Activated CD4-positive, alpha-beta T cell treated with anti-CD3 and anti-CD28 coated beads, Interleukin-2, amount 10 ng/mL, durations not matched to agents 24 days and 14 days (primary cell): ENCODE results near the gene MKNK1. TPM values are rescaled to one million over a fixed set of nuclear protein-coding genes. Genes with fewer than 3 reads are reported as not detected.

Experiments used
- DNase-seq: peaks from one replicate; pipeline ENCODE4 v3.0.0; 2022
- H3K27ac Mint-ChIP-seq: one replicate; pipeline ENCODE4 v1.8.0; 2022; ENCODE audit warnings: mild to moderate bottlenecking, mixed read lengths
- H3K27me3 Mint-ChIP-seq: one replicate; pipeline ENCODE4 v1.8.0; 2022; ENCODE audit warnings: mixed read lengths
- H3K36me3 Mint-ChIP-seq: one replicate; pipeline ENCODE4 v1.8.0; 2022; ENCODE audit warnings: low read depth, mild to moderate bottlenecking, mixed read lengths
- H3K4me1 Mint-ChIP-seq: one replicate; pipeline ENCODE4 v1.8.0; 2021; ENCODE audit warnings: mixed read lengths
- H3K4me3 Mint-ChIP-seq: one replicate; pipeline ENCODE4 v1.8.0; 2022; ENCODE audit warnings: mild to moderate bottlenecking, moderate library complexity, mixed read lengths
- H3K9me3 Mint-ChIP-seq: one replicate; pipeline ENCODE4 v1.8.0; 2021; ENCODE audit warnings: mixed read lengths
- intact Hi-C: fragments of 100-400 bp; cut with micrococcal nuclease; formaldehyde crosslinking; loops from one replicate; pipeline ENCODE4 v1.15.1; 2023
- total RNA-seq: library from RNA; stranded (reverse); gene quantifications from 2 replicates; pipeline ENCODE4 v1.2.3, GENCODE V29; 2022

Gene MKNK1
- total RNA-seq, 1 donor from 2014 or later = 42.5 TPM

DNA sequence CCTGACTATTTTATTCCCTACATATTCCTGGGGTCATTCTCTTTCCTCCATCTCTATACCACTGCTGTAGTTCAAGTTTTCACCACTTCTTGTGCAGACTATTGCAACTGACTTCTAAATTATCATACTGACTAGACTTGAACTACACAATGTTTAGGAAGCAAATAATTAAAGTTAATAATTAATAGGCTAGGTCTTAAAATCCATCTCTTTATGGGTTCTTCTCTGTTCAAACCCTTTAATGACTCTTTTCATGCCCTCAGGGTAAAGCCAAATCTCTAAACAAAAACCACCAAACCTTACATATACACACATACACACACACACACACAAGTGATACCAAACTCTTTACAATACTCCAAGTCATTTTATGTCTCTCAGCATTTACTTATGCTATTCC is 34.9 kb upstream of the MKNK1 start:
- H3K4me3 Mint-ChIP-seq = no peak overlapping the region
- no peaks in the 10 kb centered on the region for H3K27me3 Mint-ChIP-seq
- H3K36me3 Mint-ChIP-seq = peaks cover 54% of the 10 kb centered on the region
- H3K9me3 Mint-ChIP-seq = no peaks in the 10 kb centered on the region
- intact Hi-C loops = no loop called here
- H3K27ac Mint-ChIP-seq = no peak overlapping the region
- DNase-seq = no peak
- no peaks in the 10 kb centered on the region for H3K4me1 Mint-ChIP-seq

GRCh38 chr1:46637444-46638083 is 33.5 kb upstream of the MKNK1 start:
- Mint-ChIP-seq H3K27ac (no peak overlapping the region), H3K4me1 (no peaks in the 10 kb centered on the region), H3K27me3 (no peaks in the 10 kb centered on the region), H3K36me3 (peaks cover 55% of the 10 kb centered on the region), H3K9me3 (no peaks in the 10 kb centered on the region), H3K4me3 (no peak overlapping the region)
- DNase-seq = no peak
- intact Hi-C loops = no loop called here

DNA sequence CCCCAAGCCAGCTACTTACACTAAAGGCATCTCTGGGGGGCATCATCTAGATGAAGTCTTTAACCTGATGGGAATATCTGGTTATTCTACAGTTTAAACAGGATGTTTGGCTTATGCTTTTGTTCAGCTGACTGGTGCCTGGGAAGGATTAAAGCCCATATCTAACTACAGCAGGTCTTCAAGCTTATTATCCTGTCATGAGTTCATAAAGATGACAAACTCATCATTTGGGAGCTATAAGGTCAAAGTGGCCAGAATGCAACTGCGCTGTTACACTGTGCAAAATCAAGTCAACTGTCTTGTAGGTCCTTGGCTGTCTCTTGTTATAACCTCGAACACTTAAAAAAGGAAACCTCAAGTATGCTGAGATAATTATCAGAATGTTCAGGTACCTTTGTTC is 31.1 kb upstream of the MKNK1 start:
- Mint-ChIP-seq H3K4me1 (no peaks in the 10 kb centered on the region), H3K27me3 (no peaks in the 10 kb centered on the region), H3K27ac (no peak overlapping the region), H3K36me3 (peaks cover 47% of the 10 kb centered on the region), H3K4me3 (no peak overlapping the region), H3K9me3 (no peaks in the 10 kb centered on the region)
- intact Hi-C loops = no loop called here
- DNase-seq = no peak

- H3K4me3 Mint-ChIP-seq = no peak overlapping the region
Observed at GRCh38 chr1:46630719-46631118, 26.7 kb upstream of the MKNK1 start.

GRCh38 chr1:46623743-46624644 is 19.9 kb upstream of the MKNK1 start:
- Mint-ChIP-seq H3K9me3 (no peaks in the 10 kb centered on the region), H3K4me1 (peaks cover 9% of the 10 kb centered on the region), H3K36me3 (peaks cover 3% of the 10 kb centered on the region), H3K27me3 (no peaks in the 10 kb centered on the region), H3K27ac (no peak overlapping the region), H3K4me3 (no peak overlapping the region)
- intact Hi-C loops = no loop called here
- DNase-seq = no peak

More at GRCh38 chr1:46630719-46631118, 26.7 kb upstream of the MKNK1 start:
- H3K27ac Mint-ChIP-seq = no peak overlapping the region
- H3K9me3 Mint-ChIP-seq = no peaks in the 10 kb centered on the region
- no peak for DNase-seq
- no peaks in the 10 kb centered on the region for H3K4me1 Mint-ChIP-seq
- H3K36me3 Mint-ChIP-seq = peaks cover 34% of the 10 kb centered on the region
- intact Hi-C loops = no loop called here
- no peaks in the 10 kb centered on the region for H3K27me3 Mint-ChIP-seq

DNA sequence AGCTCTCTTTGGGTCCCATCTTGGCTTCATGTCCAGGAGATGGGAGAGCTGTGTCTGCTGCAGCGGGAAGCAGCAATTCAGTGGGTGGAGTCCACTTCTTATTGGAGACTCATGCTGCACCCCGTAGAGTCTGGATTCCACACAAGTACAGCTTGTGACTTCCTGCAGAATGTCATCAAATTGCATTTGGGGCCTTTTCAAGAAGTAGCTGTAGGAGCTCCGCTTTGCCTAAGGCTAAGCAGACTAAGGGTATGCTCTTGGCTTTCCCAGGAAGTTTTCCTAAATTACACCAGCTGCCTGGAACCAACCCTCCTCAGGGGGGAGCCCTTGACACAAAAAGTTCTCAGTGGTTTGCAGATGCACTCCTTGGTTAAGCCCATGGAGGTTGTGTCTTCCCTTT is 18.3 kb upstream of the MKNK1 start:
- H3K27ac Mint-ChIP-seq = no peak overlapping the region
- intact Hi-C loops = loop anchor here (1.0 kb wide), 1 partner anchor 103 kb away; no protein-coding TSS in a partner anchor

DNA sequence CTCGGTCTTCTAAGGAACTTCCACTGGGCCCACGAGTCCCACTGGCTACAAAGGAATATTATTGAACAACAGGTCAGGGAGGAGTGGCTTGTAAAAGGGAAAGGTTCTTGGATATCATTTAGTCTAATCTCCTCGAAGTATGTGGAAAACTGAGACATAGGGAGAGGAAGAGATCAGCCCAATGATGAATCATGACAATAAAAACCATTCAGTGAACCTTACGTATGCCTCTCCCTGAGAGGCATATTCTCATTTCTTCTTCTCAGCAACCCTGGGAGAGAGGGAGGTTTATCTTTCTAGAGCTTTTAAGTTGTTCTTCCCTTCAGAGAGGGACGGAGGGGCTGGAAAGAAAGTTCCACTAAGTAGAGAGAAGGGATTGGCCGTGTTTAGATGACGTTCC is 17.9 kb upstream of the MKNK1 start:
- no peaks in the 10 kb centered on the region for H3K9me3 Mint-ChIP-seq
- H3K36me3 Mint-ChIP-seq = no peaks in the 10 kb centered on the region
- no peaks in the 10 kb centered on the region for H3K27me3 Mint-ChIP-seq
- intact Hi-C loops = loop anchor here (1.0 kb wide), 1 partner anchor 103 kb away; no protein-coding TSS in a partner anchor
- H3K4me3 Mint-ChIP-seq = no peak overlapping the region
- peaks cover 26% of the 10 kb centered on the region for H3K4me1 Mint-ChIP-seq
- DNase-seq = no peak
- no peak overlapping the region for H3K27ac Mint-ChIP-seq

More for the DNA sequence above, 18.3 kb upstream of the MKNK1 start:
- Mint-ChIP-seq H3K36me3 (no peaks in the 10 kb centered on the region), H3K4me1 (peaks cover 22% of the 10 kb centered on the region), H3K27me3 (no peaks in the 10 kb centered on the region), H3K4me3 (no peak overlapping the region), H3K9me3 (no peaks in the 10 kb centered on the region)
- no peak for DNase-seq

- no peak for DNase-seq
- intact Hi-C loops = loop anchor here (2.0 kb wide), 1 partner anchor 99 kb away; the partner anchor contains the start of gene EFCAB14
- Mint-ChIP-seq H3K27ac (no peak overlapping the region), H3K36me3 (no peaks in the 10 kb centered on the region), H3K27me3 (no peaks in the 10 kb centered on the region), H3K9me3 (no peaks in the 10 kb centered on the region), H3K4me1 (peaks cover 42% of the 10 kb centered on the region), H3K4me3 (no peak overlapping the region)
Observed at GRCh38 chr1:46619656-46620258, 15.7 kb upstream of the MKNK1 start.

DNA sequence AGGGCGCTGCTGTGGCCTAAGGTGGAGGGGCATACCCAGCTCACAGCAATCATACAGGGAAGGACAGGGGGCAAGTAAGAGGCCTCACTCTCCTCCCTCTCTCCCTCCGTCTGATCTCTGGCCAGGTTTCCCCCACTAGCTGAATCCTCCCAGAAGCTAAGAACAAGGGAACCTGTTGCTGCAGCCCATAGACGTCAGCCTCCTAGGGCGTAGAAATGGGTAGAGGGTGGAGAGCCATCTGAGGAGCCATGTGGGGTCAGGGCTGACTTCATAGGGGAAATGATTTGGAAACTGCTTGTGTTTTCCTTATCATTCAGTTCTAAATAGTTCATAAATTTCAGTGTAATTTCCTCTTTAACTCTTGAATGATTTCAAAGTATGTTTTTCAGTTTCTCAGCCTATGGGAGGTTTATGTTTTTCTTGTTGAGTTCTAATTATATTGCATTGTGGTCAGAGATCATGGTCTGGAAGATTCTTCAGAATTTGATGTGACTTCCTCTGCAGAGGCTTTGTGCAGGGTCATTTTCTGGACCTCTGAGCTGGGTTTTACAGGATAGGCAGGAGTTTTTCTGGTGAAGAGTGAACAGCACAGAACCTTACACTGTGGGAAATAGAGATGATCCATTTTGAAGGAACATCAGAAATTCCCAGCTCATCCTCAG is 14.8 kb upstream of the MKNK1 start:
- Mint-ChIP-seq H3K4me1 (peaks cover 48% of the 10 kb centered on the region), H3K4me3 (peak overlapping the region; percentile 20)
- intact Hi-C loops = loop anchor here (2.0 kb wide), 1 partner anchor 100 kb away; the partner anchor contains the start of gene EFCAB14

GRCh38 chr1:46617833-46618232 is 13.8 kb upstream of the MKNK1 start:
- intact Hi-C loops = loop anchor here (2.0 kb wide), 3 partner anchors 35 to 101 kb away; partner anchors contain the start of genes ATPAF1 and EFCAB14
- Mint-ChIP-seq H3K4me1 (peaks cover 52% of the 10 kb centered on the region), H3K27ac (peak overlapping the region; percentile 87), H3K4me3 (peak overlapping the region; percentile 94), H3K9me3 (no peaks in the 10 kb centered on the region), H3K36me3 (no peaks in the 10 kb centered on the region), H3K27me3 (no peaks in the 10 kb centered on the region)
- DNase-seq = no peak

More for the DNA sequence above, 14.8 kb upstream of the MKNK1 start:
- no peaks in the 10 kb centered on the region for H3K9me3 Mint-ChIP-seq
- H3K36me3 Mint-ChIP-seq = no peaks in the 10 kb centered on the region
- H3K27me3 Mint-ChIP-seq = no peaks in the 10 kb centered on the region
- no peak for DNase-seq
- H3K27ac Mint-ChIP-seq = peak overlapping the region; percentile 26

DNA sequence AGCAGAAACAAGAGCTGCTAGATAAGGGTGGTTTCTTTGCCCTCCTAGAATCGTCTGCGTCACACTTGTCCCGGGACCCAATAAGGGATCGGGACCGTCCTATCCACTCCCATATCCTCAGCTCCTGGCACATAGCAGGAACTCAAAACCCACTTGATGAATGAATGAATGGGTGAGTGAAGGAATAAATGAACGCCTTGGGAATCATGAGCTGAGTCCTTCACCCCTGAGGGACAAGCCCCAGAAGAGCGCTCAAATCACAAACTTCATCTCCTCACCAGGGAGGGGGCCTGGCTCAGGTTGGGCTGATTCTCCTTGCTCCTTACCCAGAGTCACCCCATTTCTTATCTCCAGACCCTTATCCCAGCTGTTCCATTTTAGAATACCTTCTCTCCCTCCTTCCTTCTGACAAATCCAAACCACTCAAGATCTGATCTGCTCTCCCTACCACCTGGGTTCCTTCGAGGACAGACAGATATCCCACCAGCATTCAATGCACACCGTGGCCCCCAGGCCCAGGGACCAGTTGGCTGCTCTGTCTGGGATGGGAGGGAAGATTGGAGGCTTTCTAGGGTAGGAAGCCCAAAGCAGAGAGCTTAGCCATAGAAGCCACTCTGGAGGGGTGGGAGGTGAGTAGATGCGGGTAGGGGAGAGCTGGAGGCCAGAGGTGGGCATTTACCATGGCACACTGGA is 13.2 kb upstream of the MKNK1 start:
- no peak for DNase-seq
- intact Hi-C loops = loop anchor here (2.0 kb wide), 2 partner anchors 34 to 52 kb away; partner anchors contain the start of gene ATPAF1
- H3K4me3 Mint-ChIP-seq = peak overlapping the region; percentile 94
- H3K27ac Mint-ChIP-seq = peak overlapping the region; percentile 87
- H3K27me3 Mint-ChIP-seq = no peaks in the 10 kb centered on the region
- H3K4me1 Mint-ChIP-seq = peaks cover 53% of the 10 kb centered on the region
- peaks cover 3% of the 10 kb centered on the region for H3K36me3 Mint-ChIP-seq
- H3K9me3 Mint-ChIP-seq = no peaks in the 10 kb centered on the region

- peak; percentile 91 for DNase-seq
- Mint-ChIP-seq H3K27me3 (no peaks in the 10 kb centered on the region), H3K36me3 (peaks cover 4% of the 10 kb centered on the region), H3K4me3 (peak within 1 kb of the TSS; percentile 94), H3K4me1 (peaks cover 55% of the 10 kb centered on the region), H3K27ac (peak within 1 kb of the TSS; percentile 90), H3K9me3 (no peaks in the 10 kb centered on the region)
- intact Hi-C loops = loop anchor here (1.0 to 2.0 kb wide), 3 partner anchors 12 to 52 kb away; partner anchors contain the start of genes ATPAF1 and MKNK1
Observed at GRCh38 chr1:46616277-46617107, 12.4 kb upstream of the MKNK1 start, which contains the start of gene MOB3C. MOB3C (minus strand) TSS chr1:46616811; CDS start chr1:46613321, 3,490 bp downstream.
